ENCODE results near the gene SLC9B1.
A peak's percentile ranks its signal among the peaks of the same experiment; 100 is the strongest.

SLC9B1 gene, protein sequence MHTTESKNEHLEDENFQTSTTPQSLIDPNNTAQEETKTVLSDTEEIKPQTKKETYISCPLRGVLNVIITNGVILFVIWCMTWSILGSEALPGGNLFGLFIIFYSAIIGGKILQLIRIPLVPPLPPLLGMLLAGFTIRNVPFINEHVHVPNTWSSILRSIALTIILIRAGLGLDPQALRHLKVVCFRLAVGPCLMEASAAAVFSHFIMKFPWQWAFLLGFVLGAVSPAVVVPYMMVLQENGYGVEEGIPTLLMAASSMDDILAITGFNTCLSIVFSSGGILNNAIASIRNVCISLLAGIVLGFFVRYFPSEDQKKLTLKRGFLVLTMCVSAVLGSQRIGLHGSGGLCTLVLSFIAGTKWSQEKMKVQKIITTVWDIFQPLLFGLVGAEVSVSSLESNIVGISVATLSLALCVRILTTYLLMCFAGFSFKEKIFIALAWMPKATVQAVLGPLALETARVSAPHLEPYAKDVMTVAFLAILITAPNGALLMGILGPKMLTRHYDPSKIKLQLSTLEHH
- total RNA-seq = 0.59 to 2.8 (median 1.4) reads per million in 9 experiments

DNA sequence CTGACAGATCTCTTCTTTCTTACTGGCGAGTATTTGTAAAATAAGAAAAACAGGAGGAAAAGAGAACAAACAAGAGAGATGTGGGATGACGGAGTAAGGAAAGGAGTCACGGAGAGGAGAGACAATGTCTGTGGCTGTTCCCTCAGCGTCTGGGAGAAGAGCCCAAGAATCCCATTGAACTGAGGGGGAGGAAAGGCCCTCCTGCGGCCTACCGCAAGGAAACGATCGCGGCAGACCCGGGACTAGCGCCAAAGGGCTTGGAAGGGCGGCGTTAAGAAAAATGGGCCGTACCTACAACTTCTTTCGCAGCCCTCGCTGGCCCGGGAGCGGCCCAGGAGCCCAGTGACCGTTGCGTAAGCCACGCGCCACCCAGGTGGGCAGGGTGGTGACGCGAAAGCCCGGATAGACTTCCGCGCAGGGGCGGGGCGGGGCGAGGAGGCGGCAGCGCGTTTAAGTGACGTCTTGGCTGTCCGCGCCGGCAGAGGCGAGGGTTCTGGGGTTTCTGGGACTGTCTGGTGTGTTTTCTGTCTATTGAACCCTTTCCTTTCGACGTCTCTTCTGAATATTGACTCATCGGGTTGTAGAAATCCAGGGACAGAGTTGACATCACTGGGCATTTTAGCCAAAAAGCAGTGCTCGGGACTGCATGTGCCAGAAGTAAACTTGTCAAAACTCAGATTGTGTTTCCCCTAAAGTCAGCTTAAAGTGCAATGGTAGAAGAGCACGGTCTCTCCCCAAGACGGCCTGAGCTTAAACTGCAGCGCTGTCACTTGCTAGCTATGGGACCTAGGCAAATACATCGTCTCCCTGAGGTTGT is at the start of gene SLC9B1:
Gene SLC9B1, minus strand, starts transcription at position 398 of the 817 bp plus-strand sequence. CDS start 27,994 bp downstream, outside the sequence.
- peak; percentile 92 to 94 (median 93) for DNase-seq
- H3K4me1 Mint-ChIP-seq (ENCODE audit: low read depth in 2 of 2) = peaks cover 13 to 14% of the 10 kb centered on the region in 2 donors
- H3K27me3 Mint-ChIP-seq = no peaks in the 10 kb centered on the region
- H3K4me3 Mint-ChIP-seq = peak within 1 kb of the TSS; percentile 79 to 87
- peaks cover 10% of the 10 kb centered on the region for H3K36me3 Mint-ChIP-seq (ENCODE audit: insufficient read depth)
- H3K9me3 Mint-ChIP-seq = no peaks in the 10 kb centered on the region
- peak within 1 kb of the TSS in 1 of 2 donors; percentile 98 for H3K27ac Mint-ChIP-seq
- ATAC-seq (replicated peaks) = peak; percentile 96

DNA sequence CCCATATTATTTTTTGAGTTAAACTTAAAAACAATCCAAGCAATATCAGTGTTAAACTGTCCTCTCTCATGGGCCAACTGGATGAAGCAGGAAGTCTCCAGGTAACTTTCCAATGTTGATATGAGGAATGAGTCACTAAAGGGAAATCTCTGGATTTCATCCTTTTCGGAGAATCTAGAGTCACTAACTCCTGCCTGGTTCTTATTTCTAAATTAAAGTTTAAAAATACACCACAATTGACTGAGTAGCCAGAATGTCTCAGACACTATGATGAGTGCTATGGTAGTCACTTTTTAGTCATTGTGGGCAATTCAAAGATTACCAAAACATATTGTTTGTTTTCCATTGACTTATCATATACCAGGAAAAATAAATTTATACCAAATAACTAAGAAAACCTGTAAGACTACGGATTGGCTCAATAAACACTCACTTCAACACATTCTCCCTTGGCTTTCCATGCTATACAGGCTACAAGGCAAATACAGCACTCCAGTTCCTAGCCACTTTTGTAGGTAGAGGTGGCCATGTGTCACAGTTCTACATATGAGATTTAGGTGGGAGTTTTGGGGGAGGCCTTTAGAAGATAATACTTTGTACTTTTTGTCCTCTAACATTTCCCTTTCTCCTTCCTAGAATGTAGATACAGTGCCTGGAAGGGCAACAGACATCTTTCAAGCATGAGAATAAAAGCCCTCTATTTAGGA is 48.5 kb upstream of the SLC9B1 start:
- ATAC-seq (replicated peaks) = no peak
- Mint-ChIP-seq H3K4me3 (no peak overlapping the region), H3K27me3 (no peaks in the 10 kb centered on the region), H3K9me3 (no peaks in the 10 kb centered on the region), H3K4me1 (ENCODE audit: low read depth in 2 of 2) (peaks cover 2 to 7% of the 10 kb centered on the region in 2 donors), H3K36me3 (ENCODE audit: insufficient read depth) (peaks cover 13% of the 10 kb centered on the region), H3K27ac (no peak overlapping the region)
- no peak for DNase-seq

DNA sequence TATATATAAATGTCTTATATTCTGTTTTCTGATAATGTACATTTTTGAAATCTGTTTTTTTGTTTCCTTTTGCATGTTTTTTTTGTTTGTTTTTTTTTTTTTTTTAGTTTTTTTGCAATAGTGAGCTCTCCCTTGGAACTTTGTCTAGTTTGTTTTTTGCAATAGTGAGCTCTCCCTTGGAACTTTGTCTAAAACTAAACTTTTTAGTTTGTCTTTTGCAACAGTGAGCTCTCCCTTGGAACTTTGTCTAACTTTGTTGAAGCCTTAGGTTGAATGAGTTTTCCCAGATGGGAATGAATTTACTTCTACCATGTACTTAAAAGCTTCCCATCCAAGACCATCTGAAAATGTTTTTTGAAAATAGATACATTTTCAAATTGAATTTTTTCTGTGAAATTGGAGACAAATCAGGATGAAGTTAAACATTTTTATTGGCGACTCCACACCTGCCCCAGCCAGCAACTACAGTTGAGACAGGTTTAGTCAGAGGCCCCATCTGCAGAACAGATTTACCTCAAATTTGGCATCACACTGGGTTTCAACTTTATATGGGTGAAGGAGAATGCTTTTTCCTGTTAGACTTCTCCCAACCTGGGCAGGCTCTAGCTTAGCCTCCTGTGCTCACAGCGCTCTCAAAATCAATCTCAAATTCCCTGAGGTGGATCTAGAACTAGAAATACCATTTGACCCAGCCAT is 41.1 kb upstream of the SLC9B1 start:
- H3K27ac Mint-ChIP-seq = peak overlapping the region in 1 of 2 donors; percentile 6
- no peak overlapping the region for H3K4me3 Mint-ChIP-seq
- H3K4me1 Mint-ChIP-seq (ENCODE audit: low read depth in 2 of 2) = no peaks in the 10 kb centered on the region
- no peak for ATAC-seq (replicated peaks)
- H3K27me3 Mint-ChIP-seq = no peaks in the 10 kb centered on the region
- no peaks in the 10 kb centered on the region for H3K9me3 Mint-ChIP-seq
- no peak for DNase-seq
- peaks cover 25% of the 10 kb centered on the region for H3K36me3 Mint-ChIP-seq (ENCODE audit: insufficient read depth)

DNA sequence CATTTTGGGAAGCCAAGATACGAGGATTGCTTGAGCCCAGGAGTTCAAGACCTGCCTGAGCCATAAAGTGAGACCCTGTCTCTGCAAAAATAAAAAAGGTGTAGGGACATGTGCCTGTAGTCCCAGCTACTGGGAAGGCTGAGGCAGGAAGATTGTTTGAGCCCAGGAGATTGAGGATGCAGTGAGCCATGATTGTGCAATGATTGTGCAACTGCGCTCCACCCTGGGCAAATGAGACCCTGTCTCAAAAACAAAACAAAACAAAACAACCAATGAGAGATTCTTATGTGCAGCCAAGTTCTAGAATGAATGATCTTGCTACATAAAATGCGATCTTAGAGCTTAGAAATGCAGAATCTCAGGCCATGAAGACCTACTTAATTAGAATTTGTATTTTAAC is 34.5 kb upstream of the SLC9B1 start:
- ATAC-seq (replicated peaks) = no peak
- Mint-ChIP-seq H3K36me3 (ENCODE audit: insufficient read depth) (peaks cover 23% of the 10 kb centered on the region), H3K27ac (no peak overlapping the region), H3K4me1 (ENCODE audit: low read depth in 2 of 2) (no peaks in the 10 kb centered on the region), H3K27me3 (no peaks in the 10 kb centered on the region), H3K9me3 (no peaks in the 10 kb centered on the region), H3K4me3 (no peak overlapping the region)
- DNase-seq = no peak

DNA sequence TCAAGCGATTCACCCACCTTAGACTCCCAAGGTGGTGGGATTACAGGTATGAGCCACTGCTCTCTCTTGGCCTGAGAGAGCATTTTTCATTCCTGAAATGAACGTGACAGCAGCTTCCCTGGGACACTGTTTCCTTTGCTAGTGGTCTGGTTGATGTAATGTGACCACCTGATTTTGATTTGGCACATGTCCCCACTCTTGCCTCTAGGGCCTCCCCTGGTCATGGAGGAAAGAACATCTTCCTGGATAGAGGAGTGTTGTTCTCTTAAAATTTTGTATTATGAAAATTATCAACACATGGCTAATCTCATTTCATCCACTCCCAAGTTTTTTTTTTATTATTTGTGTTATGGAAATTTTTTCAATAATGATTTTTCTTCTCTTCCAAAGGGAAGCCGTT is 33.3 kb upstream of the SLC9B1 start:
- no peak for ATAC-seq (replicated peaks)
- no peaks in the 10 kb centered on the region for H3K9me3 Mint-ChIP-seq

DNA sequence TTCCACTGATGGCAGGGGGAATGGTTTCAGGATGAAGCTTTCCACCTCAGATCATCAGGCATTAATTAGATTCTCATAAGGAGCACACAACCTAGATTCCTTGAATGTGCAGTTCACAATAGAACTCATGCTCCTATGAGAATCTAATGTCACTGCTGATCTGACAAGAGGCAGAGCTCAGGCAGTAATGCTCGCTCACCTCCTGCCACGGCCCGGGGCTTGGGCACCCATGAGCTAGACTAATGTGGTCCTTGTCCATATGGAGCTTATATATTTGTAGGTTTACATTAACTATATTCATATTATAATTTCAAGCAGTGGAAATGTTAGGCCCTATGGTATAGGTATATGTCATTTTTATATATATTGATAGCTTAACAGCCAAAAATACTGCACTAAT is 32.6 kb upstream of the SLC9B1 start:
- H3K36me3 Mint-ChIP-seq (ENCODE audit: insufficient read depth) = peaks cover 17% of the 10 kb centered on the region
- no peaks in the 10 kb centered on the region for H3K9me3 Mint-ChIP-seq
- H3K27ac Mint-ChIP-seq = no peak overlapping the region
- H3K27me3 Mint-ChIP-seq = no peaks in the 10 kb centered on the region
- H3K4me3 Mint-ChIP-seq = no peak overlapping the region
- ATAC-seq (replicated peaks) = no peak
- no peak for DNase-seq
- no peaks in the 10 kb centered on the region for H3K4me1 Mint-ChIP-seq (ENCODE audit: low read depth in 2 of 2)

More for the DNA sequence above, 33.3 kb upstream of the SLC9B1 start:
- DNase-seq = no peak
- Mint-ChIP-seq H3K36me3 (ENCODE audit: insufficient read depth) (peaks cover 20% of the 10 kb centered on the region), H3K4me1 (ENCODE audit: low read depth in 2 of 2) (no peaks in the 10 kb centered on the region), H3K4me3 (no peak overlapping the region), H3K27me3 (no peaks in the 10 kb centered on the region), H3K27ac (no peak overlapping the region)

DNA sequence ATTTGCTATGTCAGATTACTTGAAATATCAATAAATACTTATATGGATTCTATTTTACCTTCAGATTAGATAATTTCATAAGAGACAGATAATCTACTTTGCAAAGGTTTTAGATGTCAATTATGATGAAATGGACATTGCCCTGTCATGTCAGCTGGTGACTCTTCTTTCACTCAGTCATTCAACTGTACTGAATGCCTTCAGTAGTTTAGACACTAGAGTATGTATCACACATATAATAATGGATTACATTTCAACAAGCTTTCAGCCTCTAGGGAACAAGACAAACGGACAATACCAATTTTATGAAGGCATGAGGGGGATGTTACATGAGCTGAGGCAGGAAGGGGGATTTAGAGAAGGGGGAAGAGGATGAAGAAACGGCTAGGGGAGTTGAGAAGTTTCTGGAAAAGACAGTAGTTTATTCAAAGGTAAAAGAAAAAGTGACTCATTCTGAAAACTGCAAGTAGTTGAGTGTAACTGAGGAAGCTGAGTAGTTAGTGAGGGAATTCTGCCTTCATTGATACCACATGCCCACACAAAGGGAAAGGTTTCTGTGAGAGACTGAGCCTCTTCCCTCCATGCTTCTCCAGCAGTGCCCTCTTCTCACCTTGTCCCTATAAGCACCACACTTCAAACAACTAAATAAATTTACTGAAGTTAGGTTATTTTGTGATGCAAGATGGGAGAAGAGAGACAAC is 31.4 kb upstream of the SLC9B1 start:
- Mint-ChIP-seq H3K4me3 (no peak overlapping the region), H3K27ac (peak overlapping the region in 1 of 2 donors; percentile 7), H3K4me1 (ENCODE audit: low read depth in 2 of 2) (peaks cover 0 to 2% of the 10 kb centered on the region in 2 donors), H3K9me3 (no peaks in the 10 kb centered on the region), H3K27me3 (no peaks in the 10 kb centered on the region), H3K36me3 (ENCODE audit: insufficient read depth) (peaks cover 17% of the 10 kb centered on the region)
- ATAC-seq (replicated peaks) (no peak), DNase-seq (no peak)

DNA sequence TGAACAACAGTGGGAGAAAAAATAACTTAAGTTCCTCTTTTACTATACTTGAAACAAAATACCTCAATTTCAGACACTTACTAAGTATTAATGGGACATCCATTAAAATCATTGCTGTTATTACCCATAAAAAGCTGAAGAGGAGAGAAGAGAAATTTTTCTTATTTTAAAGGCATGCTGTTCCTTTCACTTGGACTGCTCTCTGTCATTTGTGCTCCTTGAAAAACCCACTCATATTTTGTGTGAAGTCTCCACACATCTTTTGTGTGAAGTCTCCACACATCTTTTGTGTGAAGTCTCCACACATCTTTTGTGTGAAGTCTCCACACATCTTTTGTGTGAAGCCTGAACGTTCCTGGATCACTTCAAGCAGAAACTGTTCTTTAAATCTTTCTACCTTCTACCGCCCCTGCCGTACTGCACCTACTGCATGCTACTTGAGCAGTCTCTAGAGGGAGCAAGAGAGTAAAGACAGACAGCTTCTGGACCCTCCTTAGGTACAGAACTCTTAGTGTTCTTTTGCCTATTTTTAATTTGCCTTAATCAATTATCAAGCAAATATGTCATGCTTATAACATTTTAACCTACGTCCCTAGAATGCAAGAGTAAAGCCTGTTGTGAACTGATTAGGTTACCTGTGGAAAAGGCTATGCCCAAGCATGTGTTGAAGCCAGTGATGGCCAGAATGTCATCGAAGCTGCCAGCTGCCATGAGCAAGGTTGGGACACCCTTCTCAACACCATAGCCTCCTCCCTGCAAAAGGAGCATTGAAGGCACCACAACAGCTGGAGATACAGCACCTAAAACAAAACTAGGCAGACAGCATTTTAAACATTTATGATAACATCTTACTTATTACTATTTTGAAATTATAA is 27.1 kb upstream of the SLC9B1 start:
- DNase-seq (peak; percentile 28 to 43 (median 34)), ATAC-seq (replicated peaks) (peak; percentile 100)
- peaks cover 0 to 2% of the 10 kb centered on the region in 2 donors for H3K4me1 Mint-ChIP-seq (ENCODE audit: low read depth in 2 of 2)
- H3K27me3 Mint-ChIP-seq = no peaks in the 10 kb centered on the region
- no peak overlapping the region for H3K27ac Mint-ChIP-seq
- no peaks in the 10 kb centered on the region for H3K9me3 Mint-ChIP-seq
- peaks cover 26% of the 10 kb centered on the region for H3K36me3 Mint-ChIP-seq (ENCODE audit: insufficient read depth)
- no peak overlapping the region for H3K4me3 Mint-ChIP-seq

DNA sequence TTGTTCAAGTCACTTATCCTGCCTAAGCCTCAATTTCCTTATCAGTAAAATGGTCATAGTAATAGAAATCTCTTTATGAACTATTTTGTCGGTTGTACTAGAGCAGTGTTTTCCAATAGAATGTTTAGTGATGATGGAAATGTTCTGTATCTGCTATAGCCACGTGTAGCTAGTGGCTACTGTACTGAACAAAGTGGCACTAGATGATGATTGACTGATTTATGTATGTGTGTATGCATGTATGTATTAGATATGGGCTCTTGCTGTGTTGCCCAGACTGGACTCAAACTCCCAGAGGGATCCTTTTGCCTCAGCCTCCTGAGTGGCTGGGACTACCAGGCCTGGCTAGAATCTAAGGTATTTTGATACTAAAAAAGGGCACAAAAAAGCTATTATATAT is 24.7 kb upstream of the SLC9B1 start:
- Mint-ChIP-seq H3K27me3 (no peaks in the 10 kb centered on the region), H3K4me3 (no peak overlapping the region), H3K27ac (no peak overlapping the region), H3K4me1 (ENCODE audit: low read depth in 2 of 2) (peaks cover 0 to 2% of the 10 kb centered on the region in 2 donors), H3K9me3 (no peaks in the 10 kb centered on the region), H3K36me3 (ENCODE audit: insufficient read depth) (peaks cover 17% of the 10 kb centered on the region)
- ATAC-seq (replicated peaks) = no peak
- no peak for DNase-seq

DNA sequence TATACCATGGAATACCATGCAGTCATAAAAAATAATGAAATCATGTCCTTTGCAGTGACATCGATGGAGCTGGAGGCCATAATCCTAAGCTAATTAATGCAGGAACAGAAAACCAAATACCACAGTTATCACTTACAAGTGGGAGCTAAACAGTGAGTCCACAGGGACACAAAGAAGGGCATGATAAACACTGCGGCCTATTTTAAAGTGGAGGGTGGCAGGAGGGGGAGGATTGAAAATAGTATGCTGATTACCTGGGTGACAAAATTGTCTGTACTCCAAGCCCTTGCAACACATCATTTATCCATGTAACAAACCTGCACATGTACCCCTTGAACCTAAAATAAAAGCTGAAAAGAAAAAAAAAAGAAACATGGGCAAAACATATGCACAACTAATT is 16.7 kb upstream of the SLC9B1 start:
- ATAC-seq (replicated peaks) = no peak

DNA sequence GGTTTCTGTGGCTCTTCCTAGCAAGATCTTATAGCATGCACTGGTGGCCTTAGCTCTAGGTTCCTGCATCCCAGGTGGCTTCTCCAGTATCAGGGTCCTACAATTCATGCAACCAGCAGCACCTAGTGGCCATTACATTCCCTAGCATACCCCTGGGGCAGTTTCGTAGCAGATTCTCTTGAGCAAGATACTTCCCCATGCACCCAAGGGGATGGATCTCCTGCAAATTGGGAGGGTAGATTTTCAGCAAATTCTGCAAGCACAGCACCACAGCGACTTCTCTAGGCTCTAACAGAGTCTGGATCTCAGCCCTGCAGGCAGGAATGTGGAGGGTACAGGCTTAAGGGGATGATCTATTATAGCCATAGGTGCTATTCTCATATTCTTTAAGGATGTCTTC is 13.1 kb upstream of the SLC9B1 start:
- DNase-seq (no peak), ATAC-seq (replicated peaks) (no peak)
- H3K27me3 Mint-ChIP-seq = no peaks in the 10 kb centered on the region
- H3K36me3 Mint-ChIP-seq (ENCODE audit: insufficient read depth) = peaks cover 3% of the 10 kb centered on the region
- no peak overlapping the region for H3K27ac Mint-ChIP-seq
- H3K4me1 Mint-ChIP-seq (ENCODE audit: low read depth in 2 of 2) = no peaks in the 10 kb centered on the region
- H3K4me3 Mint-ChIP-seq = no peak overlapping the region
- H3K9me3 Mint-ChIP-seq = no peaks in the 10 kb centered on the region

More for the DNA sequence above, 16.7 kb upstream of the SLC9B1 start:
- no peak for DNase-seq
- H3K9me3 Mint-ChIP-seq = no peaks in the 10 kb centered on the region
- no peak overlapping the region for H3K27ac Mint-ChIP-seq
- H3K36me3 Mint-ChIP-seq (ENCODE audit: insufficient read depth) = peaks cover 3% of the 10 kb centered on the region
- H3K4me3 Mint-ChIP-seq = no peak overlapping the region
- H3K27me3 Mint-ChIP-seq = no peaks in the 10 kb centered on the region
- no peaks in the 10 kb centered on the region for H3K4me1 Mint-ChIP-seq (ENCODE audit: low read depth in 2 of 2)
